ENCODE measurements around the gene POLR3H. TPM values are rescaled to one million over a fixed set of nuclear protein-coding genes. Genes with fewer than 3 reads are reported as not detected.

POLR3H gene
- total and polyA plus RNA-seq, 12 donors, result 18.7 to 92.6 (median 45.4) TPM

DNA sequence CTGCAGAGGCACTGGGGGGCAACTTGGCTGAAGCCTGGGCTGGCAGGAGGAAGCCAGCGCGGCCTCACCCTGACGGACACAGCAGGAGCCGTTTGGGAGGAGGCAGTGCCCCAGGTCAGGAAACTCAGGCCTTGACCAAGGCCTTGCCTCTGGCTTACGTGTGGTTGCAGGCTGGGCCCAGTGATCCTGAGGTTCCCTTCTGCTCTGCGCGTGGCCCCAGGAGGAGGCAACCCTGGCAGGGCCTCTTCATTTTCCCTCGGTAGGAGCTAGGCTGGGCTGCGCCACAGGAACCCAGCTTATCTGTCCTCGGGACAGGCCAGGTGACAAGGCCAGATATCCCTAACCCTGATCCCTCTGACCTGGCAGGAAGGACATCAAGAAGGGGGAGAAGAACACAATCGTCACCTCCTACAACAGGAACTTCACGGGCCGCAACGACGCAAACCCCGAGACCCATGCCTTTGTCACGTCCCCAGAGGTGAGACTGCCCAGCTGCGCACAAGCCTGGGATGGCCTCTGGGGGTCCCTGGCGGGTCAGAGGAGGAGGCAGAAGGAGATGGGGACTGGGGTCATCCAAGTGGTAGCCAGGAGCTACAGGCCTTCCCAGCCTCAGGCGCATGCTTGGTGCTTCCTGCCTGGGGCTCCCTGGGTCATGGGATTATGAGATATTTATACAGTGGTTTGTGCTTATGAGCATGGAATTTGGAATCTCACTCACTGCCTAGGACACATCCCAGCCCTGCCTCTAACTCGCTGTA is 20.6 kb downstream of the POLR3H start:
- Histone ChIP-seq H3K27me3 (no peaks in the 10 kb centered on the region), H3K36me3 (replicated peaks in 1 of 2) (peaks cover 0 to 54% of the 10 kb centered on the region in 2 donors), H3K27ac (peak overlapping the region; percentile 34 to 94 (median 90)), H3K4me3 (no peak overlapping the region), H3K9me3 (replicated peaks in 1 of 3) (no peaks in the 10 kb centered on the region), H3K4me1 (replicated peaks in 1 of 2) (peaks cover 16 to 43% of the 10 kb centered on the region in 2 donors)
- peak in 5 of 7 donors; percentile 58 to 76 (median 75) for DNase-seq
- TF ChIP-seq, protein P1, sequence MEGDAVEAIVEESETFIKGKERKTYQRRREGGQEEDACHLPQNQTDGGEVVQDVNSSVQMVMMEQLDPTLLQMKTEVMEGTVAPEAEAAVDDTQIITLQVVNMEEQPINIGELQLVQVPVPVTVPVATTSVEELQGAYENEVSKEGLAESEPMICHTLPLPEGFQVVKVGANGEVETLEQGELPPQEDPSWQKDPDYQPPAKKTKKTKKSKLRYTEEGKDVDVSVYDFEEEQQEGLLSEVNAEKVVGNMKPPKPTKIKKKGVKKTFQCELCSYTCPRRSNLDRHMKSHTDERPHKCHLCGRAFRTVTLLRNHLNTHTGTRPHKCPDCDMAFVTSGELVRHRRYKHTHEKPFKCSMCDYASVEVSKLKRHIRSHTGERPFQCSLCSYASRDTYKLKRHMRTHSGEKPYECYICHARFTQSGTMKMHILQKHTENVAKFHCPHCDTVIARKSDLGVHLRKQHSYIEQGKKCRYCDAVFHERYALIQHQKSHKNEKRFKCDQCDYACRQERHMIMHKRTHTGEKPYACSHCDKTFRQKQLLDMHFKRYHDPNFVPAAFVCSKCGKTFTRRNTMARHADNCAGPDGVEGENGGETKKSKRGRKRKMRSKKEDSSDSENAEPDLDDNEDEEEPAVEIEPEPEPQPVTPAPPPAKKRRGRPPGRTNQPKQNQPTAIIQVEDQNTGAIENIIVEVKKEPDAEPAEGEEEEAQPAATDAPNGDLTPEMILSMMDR (IDR thresholded peaks at IDR 0.05), result no peak
- TF ChIP-seq POLR2A (IDR thresholded peaks at IDR 0.05), result no peak
- intact Hi-C loops (cut with DNase I), result no loop called here
- 39 to 44% (median 41%) methylated on average over 4 to 21 of the region's 21 CpGs for WGBS, 4 donors

DNA sequence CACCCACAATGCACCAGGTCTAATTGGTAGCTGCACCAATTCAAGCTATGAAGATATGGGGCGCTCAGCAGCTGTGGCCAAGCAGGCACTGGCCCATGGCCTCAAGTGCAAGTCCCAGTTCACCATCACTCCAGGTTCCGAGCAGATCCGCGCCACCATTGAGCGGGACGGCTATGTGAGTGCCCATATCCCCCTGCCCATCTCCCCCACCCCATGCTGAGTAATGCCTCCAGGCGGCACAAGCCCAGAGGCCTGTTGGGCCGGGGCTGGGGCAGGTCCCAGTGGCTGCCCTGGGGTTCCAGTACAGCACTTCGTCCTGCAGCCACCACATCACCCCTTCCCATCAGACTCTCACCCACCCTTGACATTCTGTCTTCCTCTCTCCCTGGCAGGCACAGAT is 21.5 kb downstream of the POLR3H start:
- TF ChIP-seq, protein P1 (IDR thresholded peaks at IDR 0.05), result no peak
- TF ChIP-seq POLR2A (IDR thresholded peaks at IDR 0.05), result no peak
- H3K4me1 ChIP-seq (replicated peaks in 1 of 2), result peaks cover 16 to 47% of the 10 kb centered on the region in 2 donors
- intact Hi-C loops (cut with DNase I), result no loop called here
- no peak for DNase-seq
- no peak overlapping the region for H3K4me3 ChIP-seq
- H3K9me3 ChIP-seq (replicated peaks in 1 of 3), result no peaks in the 10 kb centered on the region
- no peaks in the 10 kb centered on the region for H3K27me3 ChIP-seq
- peak overlapping the region; percentile 34 to 94 (median 90) for H3K27ac ChIP-seq
- peaks cover 0 to 54% of the 10 kb centered on the region in 2 donors for H3K36me3 ChIP-seq (replicated peaks in 1 of 2)
- WGBS, 4 donors, result 83 to 95% (median 91%) methylated on average over 7 to 9 of the region's 9 CpGs

DNA sequence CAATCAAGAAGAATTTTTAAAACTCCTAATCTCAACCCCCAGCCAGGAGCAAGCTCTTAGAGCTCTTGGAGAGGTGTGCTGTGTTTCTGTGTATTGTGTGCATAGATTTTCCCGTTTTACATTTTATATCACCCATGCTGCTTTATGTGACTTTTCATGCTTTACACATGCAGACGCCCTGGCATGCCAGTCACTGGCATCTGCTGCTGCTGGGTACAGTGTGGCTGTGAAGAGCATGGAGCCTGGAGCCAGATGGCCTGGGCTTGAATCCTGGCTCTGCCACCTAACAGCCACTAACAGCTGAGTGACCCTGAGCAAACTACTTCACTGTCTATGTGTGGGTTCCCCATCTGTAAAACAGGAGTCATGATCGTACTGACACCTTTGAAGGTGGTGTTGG is 23.1 kb downstream of the POLR3H start:
- no peak overlapping the region for H3K4me3 ChIP-seq
- H3K36me3 ChIP-seq (replicated peaks in 1 of 2), result peaks cover 0 to 46% of the 10 kb centered on the region in 2 donors
- intact Hi-C loops (cut with DNase I), result no loop called here
- H3K27ac ChIP-seq, result no peak overlapping the region
- H3K9me3 ChIP-seq (replicated peaks in 1 of 3), result no peaks in the 10 kb centered on the region
- DNase-seq, result no peak
- 71 to 86% (median 83%) methylated on average over 3 of the region's 3 CpGs for whole genome bisulfite sequencing, 4 donors
- TF ChIP-seq, protein P1 (IDR thresholded peaks at IDR 0.05), result no peak
- peaks cover 16 to 44% of the 10 kb centered on the region in 2 donors for H3K4me1 ChIP-seq (replicated peaks in 1 of 2)
- no peaks in the 10 kb centered on the region for H3K27me3 ChIP-seq

DNA sequence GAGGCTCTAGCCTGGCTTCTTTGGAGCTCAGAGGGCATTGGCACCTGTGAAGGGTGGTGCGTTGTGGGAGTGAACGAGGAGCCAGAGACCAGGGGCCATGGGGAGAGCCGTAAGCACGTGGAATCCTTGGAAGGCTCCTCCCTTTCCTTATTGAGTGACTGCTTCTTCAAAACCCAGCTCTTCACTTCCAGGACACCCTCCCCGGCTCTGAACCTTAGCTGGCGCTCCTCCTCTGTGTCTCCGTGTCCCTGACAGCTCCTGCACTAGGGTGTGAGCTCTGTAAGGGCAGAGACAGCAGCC is 26.3 kb downstream of the POLR3H start:
- Histone ChIP-seq H3K9me3 (replicated peaks in 1 of 3) (no peaks in the 10 kb centered on the region), H3K4me3 (no peak overlapping the region), H3K27ac (peak overlapping the region in 1 of 5 donors; percentile 44), H3K36me3 (replicated peaks in 1 of 2) (peaks cover 0 to 60% of the 10 kb centered on the region in 2 donors), H3K27me3 (no peaks in the 10 kb centered on the region), H3K4me1 (replicated peaks in 1 of 2) (peaks cover 1 to 17% of the 10 kb centered on the region in 2 donors)
- TF ChIP-seq, protein P1 (IDR thresholded peaks at IDR 0.05), result no peak
- TF ChIP-seq POLR2A (IDR thresholded peaks at IDR 0.05), result no peak
- no peak for DNase-seq
- 55 to 63% (median 57%) methylated on average over 7 of the region's 7 CpGs for WGBS, 4 donors
- intact Hi-C loops (cut with DNase I), result loop anchor here (5.0 to 10.0 kb wide), 2 partner anchors 53 to 116 kb away; partner anchors contain the start of genes ACO2 (in 1 of the 2) and PHF5A (in 1 of the 2)

All from adrenal gland (tissue), 12 donors.